ENCODE data around the gene GNGT2. TPM values are rescaled to one million over a fixed set of nuclear protein-coding genes. Genes with fewer than 3 reads are reported as not detected.

Gene GNGT2
- 22.5 and 24.4 TPM in 2 replicates for total RNA-seq

- intact Hi-C loops (cut with micrococcal nuclease), result loop anchor here (1.0 to 5.0 kb wide), 4 partner anchors 8 to 942 kb away; partner anchors contain the start of gene PPP1R9B
Measured at GRCh38 chr17:49210158-49211029, at the start of gene GNGT2, which contains the start of gene ABI3. TSS of gene GNGT2 (minus strand) at chr17:49210574. CDS start at chr17:49207422, 3,152 bp downstream. TSS of gene ABI3 (plus strand) at chr17:49210707. CDS start at chr17:49210725, 18 bp downstream.

GRCh38 chr17:49259663-49260010, 49.3 kb upstream of the GNGT2 start:
- intact Hi-C loops (cut with micrococcal nuclease), result no loop called here

GRCh38 chr17:49258394-49258793, 48.0 kb upstream of the GNGT2 start:
- intact Hi-C loops (cut with micrococcal nuclease), result no loop called here

- intact Hi-C loops (cut with micrococcal nuclease), result no loop called here
Measured at GRCh38 chr17:49255125-49255524, 44.8 kb upstream of the GNGT2 start.

GRCh38 chr17:49254066-49254465, 43.7 kb upstream of the GNGT2 start:
- intact Hi-C loops (cut with micrococcal nuclease), result no loop called here

GRCh38 chr17:49252148-49252695, 41.8 kb upstream of the GNGT2 start:
- intact Hi-C loops (cut with micrococcal nuclease), result no loop called here

GRCh38 chr17:49249890-49250522, 39.6 kb upstream of the GNGT2 start:
- intact Hi-C loops (cut with micrococcal nuclease), result no loop called here

GRCh38 chr17:49249292-49249794, 39.0 kb upstream of the GNGT2 start:
- intact Hi-C loops (cut with micrococcal nuclease), result no loop called here

- intact Hi-C loops (cut with micrococcal nuclease), result no loop called here
Measured at GRCh38 chr17:49247944-49248343, 37.6 kb upstream of the GNGT2 start.

- intact Hi-C loops (cut with micrococcal nuclease), result no loop called here
Measured at GRCh38 chr17:49244839-49245238, 34.5 kb upstream of the GNGT2 start.

- intact Hi-C loops (cut with micrococcal nuclease), result no loop called here
Measured at GRCh38 chr17:49242813-49243212, 32.4 kb upstream of the GNGT2 start.

- intact Hi-C loops (cut with micrococcal nuclease), result no loop called here
Measured at GRCh38 chr17:49241692-49242397, 31.5 kb upstream of the GNGT2 start.

- intact Hi-C loops (cut with micrococcal nuclease), result no loop called here
Measured at GRCh38 chr17:49241040-49241439, 30.7 kb upstream of the GNGT2 start.

GRCh38 chr17:49240619-49241018, 30.2 kb upstream of the GNGT2 start:
- intact Hi-C loops (cut with micrococcal nuclease), result no loop called here

- intact Hi-C loops (cut with micrococcal nuclease), result no loop called here
Measured at GRCh38 chr17:49239963-49240362, 29.6 kb upstream of the GNGT2 start.

- intact Hi-C loops (cut with micrococcal nuclease), result no loop called here
Measured at GRCh38 chr17:49235896-49236295, 25.5 kb upstream of the GNGT2 start.

GRCh38 chr17:49234509-49235080, 24.2 kb upstream of the GNGT2 start:
- intact Hi-C loops (cut with micrococcal nuclease), result no loop called here

GRCh38 chr17:49231563-49231894, 21.2 kb upstream of the GNGT2 start:
- intact Hi-C loops (cut with micrococcal nuclease), result loop anchor here (2.0 kb wide), 1 partner anchor 163 kb away; no protein-coding TSS in a partner anchor

- intact Hi-C loops (cut with micrococcal nuclease), result loop anchor here (2.0 kb wide), 1 partner anchor 164 kb away; no protein-coding TSS in a partner anchor
Measured at GRCh38 chr17:49230636-49231562, 20.5 kb upstream of the GNGT2 start, which contains the start of gene PHOSPHO1. TSS of gene PHOSPHO1 (minus strand) at chr17:49230787. CDS start at chr17:49226691, 4,096 bp downstream.

Measured in T-helper 1 cell treated with Interleukin-12 subunit alpha and Interleukin-12 subunit beta and Interleukin-4 antibody, amounts not matched to agents 30 ng/mL and 1 ng/mL, for 36 hours (primary cell).